HepG2 (cell line): Measurements from ENCODE around the gene MOXD1. TPM values are rescaled to one million over a fixed set of nuclear protein-coding genes. Genes with fewer than 3 reads are reported as not detected.

ENCODE experiments used
- ATAC-seq: fragments of 200-7000 bp; cut with Tn5 transposase; 3 replicates; pipeline ENCODE4 v1.9.1; 2020; ENCODE audit warnings: mild to moderate bottlenecking, moderate library complexity
- BruUV-seq: library from RNA; stranded (reverse); fragments of 400-500 nt; replicated peaks from 2 replicates; lab custom pipeline; 2021; lab: Mats Ljungman, UMichigan
- CTCF ChIA-PET: fragments of 300-600 bp; formaldehyde crosslinking; extraction: SDS; loops from one replicate; lab custom pipeline; 2021; ENCODE audit warnings: low total read pairs, inconsistent platforms, low intra/inter-chr PET ratio; lab: Yijun Ruan, JAX
- POLR2A ChIA-PET: fragments of 350-600 bp; sonication (Branson Sonifier 250); formaldehyde crosslinking; loops from one replicate; lab custom pipeline; 2020; ENCODE audit warnings: antibody characterized with exemption, inconsistent platforms; lab: Yijun Ruan, JAX
- DNase-seq: peaks from one replicate; pipeline ENCODE4 v3.0.0-alpha.2; 2015; ENCODE audit warnings: low spot score
- FAIRE-seq: peaks from 3 replicates; lab custom pipeline; 2011; peaks lifted over from hg19 to GRCh38; lab: Jason Lieb, UNC
- H2AFZ ChIP-seq: one replicate; pipeline ENCODE4 v1.6.1; 2011; ENCODE audit warnings: low read length, inconsistent platforms
- H3K27ac ChIP-seq: fragments of 300-600 bp; 3 replicates; pipeline ENCODE4 v1.8.0; 2011; ENCODE audit warnings: mixed run types, mild to moderate bottlenecking, mixed read lengths, low read length, inconsistent platforms; ENCODE audit not compliant: insufficient read depth; ENCODE audit errors: extremely low read length
- H3K27me3 ChIP-seq, 2 experiments: fragments of 200-600 bp in 1 of 2; 2 replicates in 1 of 2; 3 replicates in 1 of 2; pipeline versions ENCODE4 v1.6.0 to v1.8.0; 2011; ENCODE audit warnings: low read length in 2 of 2, mild to moderate bottlenecking in 2 of 2, moderate library complexity in 2 of 2, inconsistent platforms in 1 of 2; ENCODE audit not compliant: insufficient read depth in 2 of 2, control insufficient read depth in 1 of 2
- H3K36me3 ChIP-seq, 2 experiments: fragments of 200-600 bp in 1 of 2; replicated peaks in 1 of 2; 2 replicates in 1 of 2; 3 replicates in 1 of 2; pipeline versions ENCODE4 v1.5.1 to v1.8.0; 2011; ENCODE audit warnings: low read length in 2 of 2, inconsistent platforms in 1 of 2; ENCODE audit not compliant: insufficient read depth in 2 of 2, control insufficient read depth in 1 of 2
- H3K4me1 ChIP-seq: 2 replicates; pipeline ENCODE4 v1.5.1; 2012; ENCODE audit warnings: low read length, inconsistent platforms; ENCODE audit not compliant: insufficient read depth
- H3K4me2 ChIP-seq: 2 replicates; pipeline ENCODE4 v1.6.0; 2011; ENCODE audit warnings: low read depth, low read length, inconsistent platforms
- H3K4me3 ChIP-seq, 3 experiments: fragments of 200-600 bp in 1 of 3; sonication (generic), shearing (Covaris generic) in 1 of 3; replicated peaks in 1 of 3; 2 replicates each; pipeline ENCODE4 v1.5.1; 2011 to 2016; ENCODE audit warnings: low read length in 3 of 3, inconsistent platforms in 2 of 3, low read depth in 2 of 3, mild to moderate bottlenecking in 2 of 3, control low read depth in 1 of 3, mixed read lengths in 1 of 3; ENCODE audit not compliant: insufficient read depth in 1 of 3
- H3K79me2 ChIP-seq: one replicate; pipeline ENCODE4 v1.6.1; 2011; ENCODE audit warnings: low read length, inconsistent platforms; ENCODE audit not compliant: insufficient read depth
- H3K9ac ChIP-seq: 2 replicates; pipeline ENCODE4 v1.6.0; 2011; ENCODE audit warnings: mild to moderate bottlenecking, low read depth, low read length, inconsistent platforms; ENCODE audit not compliant: insufficient read depth
- H3K9me3 ChIP-seq: 2 replicates; pipeline ENCODE4 v1.5.1; 2012; ENCODE audit warnings: mild to moderate bottlenecking, low read length
- H4K20me1 ChIP-seq: 2 replicates; pipeline ENCODE4 v1.6.0; 2011; ENCODE audit warnings: inconsistent platforms, mild to moderate bottlenecking, low read length, moderate library complexity; ENCODE audit not compliant: insufficient read depth
- ATF7-NPFF ChIP-seq: sonication (generic); formaldehyde crosslinking; IDR thresholded peaks from 2 replicates; pipeline ENCODE4 v1.8.1; 2023; ENCODE audit warnings: mild to moderate bottlenecking, low read depth, missing genetic modification reagents, moderate library complexity
- E2F5 ChIP-seq: sonication (generic); formaldehyde crosslinking; conservative IDR thresholded peaks from 2 replicates; pipeline ENCODE4 v1.4.0; 2020; ENCODE audit warnings: missing genetic modification reagents
- FOXK2 ChIP-seq: fragments of 450-650 bp; IDR thresholded peaks from 2 replicates; pipeline ENCODE4 v1.6.1; 2016
- HDAC2 ChIP-seq: sonication (generic); formaldehyde crosslinking; IDR thresholded peaks from 2 replicates; pipeline ENCODE4 v1.4.0; 2020; ENCODE audit warnings: missing genetic modification reagents
- MYC ChIP-seq: sonication (generic); formaldehyde crosslinking; IDR thresholded peaks from 2 replicates; pipeline ENCODE4 v1.9.0; 2021; ENCODE audit warnings: missing genetic modification reagents, borderline replicate concordance
- TCF12 ChIP-seq, 2 experiments: fragments of 450-650 bp in 1 of 2; sonication (generic) in 1 of 2; formaldehyde crosslinking in 1 of 2; IDR thresholded peaks; 2 replicates each; pipeline versions ENCODE4 v1.6.1 to v1.8.0; 2017 to 2022; ENCODE audit warnings: antibody characterized with exemption in 1 of 2, mild to moderate bottlenecking in 1 of 2, missing genetic modification reagents in 1 of 2, moderate library complexity in 1 of 2
- TMF1 ChIP-seq: sonication (generic); formaldehyde crosslinking; IDR thresholded peaks from 2 replicates; pipeline ENCODE4 v1.8.1; 2022; ENCODE audit warnings: low read depth, missing genetic modification reagents
- TSC22D2 ChIP-seq: sonication (generic); formaldehyde crosslinking; IDR thresholded peaks from 2 replicates; pipeline ENCODE4 v1.5.1; 2020; ENCODE audit warnings: missing genetic modification reagents, mild to moderate bottlenecking, borderline replicate concordance
- ZBTB26 ChIP-seq: IDR thresholded peaks from 2 replicates; pipeline ENCODE4 v1.6.1; 2016; ENCODE audit warnings: missing compliant biosample characterization, missing genetic modification reagents, borderline replicate concordance
- ZNF510 ChIP-seq: sonication (generic); formaldehyde crosslinking; IDR thresholded peaks from 2 replicates; pipeline ENCODE4 v1.4.0; 2020; ENCODE audit warnings: low read depth, mild to moderate bottlenecking, missing genetic modification reagents
- ZNF546 ChIP-seq: sonication (generic); formaldehyde crosslinking; conservative IDR thresholded peaks from 2 replicates; pipeline ENCODE4 v1.8.1; 2023; ENCODE audit warnings: mild to moderate bottlenecking, missing genetic modification reagents
- ZNF629 ChIP-seq: sonication (generic); formaldehyde crosslinking; conservative IDR thresholded peaks from 2 replicates; pipeline ENCODE4 v1.5.0; 2020; ENCODE audit warnings: missing genetic modification reagents
- ZNF75D ChIP-seq: sonication (generic); formaldehyde crosslinking; IDR thresholded peaks from 2 replicates; pipeline ENCODE4 v1.8.1; 2023; ENCODE audit warnings: missing genetic modification reagents, mild to moderate bottlenecking, borderline replicate concordance
- ZUFSP ChIP-seq: sonication (generic); formaldehyde crosslinking; IDR thresholded peaks from 2 replicates; pipeline ENCODE4 v1.9.0; 2021; ENCODE audit warnings: missing genetic modification reagents, mild to moderate bottlenecking, borderline replicate concordance
- WGBS: methylation state at CpG from one replicate; pipeline ENCODE4 v1.1.6; 2017; ENCODE audit warnings: low lambda C conversion rate; 5-methylcytosine and 5-hydroxymethylcytosine counted together
- in situ Hi-C: cut with HindIII; loops from 2 replicates; pipeline ENCODE4 v1.10.0; 2017; ENCODE audit warnings: low pct_unique_long_range_greater_than_20kb; ENCODE audit not compliant: extremely low pct_ligation_motif_present
- intact Hi-C: fragments of 100-400 bp; cut with micrococcal nuclease; formaldehyde crosslinking; loops from one replicate; pipeline ENCODE4 v1.10.0; 2022; ENCODE audit not compliant: unreplicated experiment
- polyA plus RNA-seq, 8 experiments: library from polyadenylated mRNA; depleted of rRNA in 3 of 8; stranded (reverse) in 7 of 8; unstranded in 1 of 8; fragments of >200 nt; fragmentation: Illumina TruSeq in 4 of 8; extraction: Trizol in 4 of 8; gene quantifications; 2 replicates each; pipeline versions ENCODE4 v1.2.1 to v1.2.3, GENCODE V29; 2011 to 2016; ENCODE audit warnings: low read depth in 4 of 8, missing spikeins in 1 of 8, mixed read lengths in 1 of 8; ENCODE audit not compliant: insufficient read depth in 1 of 8
- total RNA-seq, 5 experiments: library from RNA; depleted of rRNA; stranded (reverse); fragments of >200 nt; fragmentation: Illumina TruSeq; extraction: Trizol; gene quantifications; 2 replicates each; pipeline ENCODE4 v1.2.3, GENCODE V29; 2016; ENCODE audit warnings: low read depth in 1 of 5

The MOXD1 gene
- total and polyA plus RNA-seq, 2 of the 13 experiments (the other 11 are each of a cell fraction or from before 2014, with no cell fraction given): 0.03 TPM; not detected in 1

DNA sequence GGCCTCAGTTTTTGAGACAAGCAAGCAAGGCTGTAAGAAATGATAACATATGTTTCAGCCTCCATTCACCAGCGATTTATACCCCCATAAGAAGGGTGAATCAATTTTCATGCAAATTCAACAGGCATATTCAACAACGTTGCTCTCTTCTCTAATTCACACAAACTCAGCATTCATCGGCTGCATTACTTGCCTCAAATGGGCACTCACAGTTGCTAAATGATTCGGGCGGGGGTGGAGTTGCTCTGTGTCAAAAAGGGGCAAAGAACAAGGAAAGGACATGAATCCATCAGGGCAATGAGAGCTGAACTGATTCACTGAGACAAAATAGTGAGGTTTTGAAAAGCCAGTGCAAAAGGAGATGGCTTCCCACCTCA, 9.0 kb downstream of the MOXD1 start (continued):
- TF ChIP-seq ZBTB26 (CRISPR knock-in tag): no peak
- TF ChIP-seq ATF7-NPFF (CRISPR knock-in tag): no peak
- no peak for TF ChIP-seq ZNF546 (CRISPR knock-in tag)
- TF ChIP-seq HDAC2 (CRISPR knock-in tag): no peak
- TF ChIP-seq E2F5 (CRISPR knock-in tag): no peak

GRCh38 chr6:132391391-132392269, 9.6 kb downstream of the MOXD1 start:
- no peak for ATAC-seq

More at GRCh38 chr6:132391391-132392269, 9.6 kb downstream of the MOXD1 start:
- Histone ChIP-seq H3K9me3 (peaks cover 19% of the 10 kb centered on the region; the same call in 1 of the 2 replicates), H3K4me2 (no peak overlapping the region), H3K9ac (no peak overlapping the region), H2AFZ (no peak overlapping the region), H3K4me3 (no peak overlapping the region), H3K36me3 (no peaks in the 10 kb centered on the region), H4K20me1 (no peaks in the 10 kb centered on the region), H3K27me3 (no peaks in the 10 kb centered on the region; a peak in 1 of 5 replicates), H3K79me2 (no peaks in the 10 kb centered on the region), H3K4me1 (no peaks in the 10 kb centered on the region), H3K27ac (no peak overlapping the region)
- no peak for DNase-seq
- intact Hi-C loops (loop anchor here (1.0 kb wide), 2 partner anchors 91 to 112 kb away; no protein-coding TSS in a partner anchor), in situ Hi-C loops (loop anchor here (5.0 kb wide), 1 partner anchor 89 kb away; no protein-coding TSS in a partner anchor)
- 28% methylated on average over 12 of the region's 12 CpGs for WGBS
- CTCF ChIA-PET: interaction anchor here (2.1 to 2.9 kb wide), 2 partner anchors 90 to 112 kb away, joined by 14 to 26 read pairs; no protein-coding TSS in a partner anchor
- POLR2A ChIA-PET: no interaction called here
- FAIRE-seq: no peak
- no peak for TF ChIP-seq ZNF629 (CRISPR knock-in tag)
- TF ChIP-seq ZUFSP (CRISPR knock-in tag): no peak
- no peak for TF ChIP-seq TSC22D2 (CRISPR knock-in tag)
- no peak for TF ChIP-seq TCF12 (IDR thresholded peaks at IDR 0.05)
- no peak for TF ChIP-seq TCF12 (CRISPR knock-in tag; IDR thresholded peaks at IDR 0.05)
- TF ChIP-seq FOXK2: no peak
- no peak for TF ChIP-seq MYC
- TF ChIP-seq ZNF75D (CRISPR knock-in tag): no peak
- TF ChIP-seq ZNF510 (CRISPR knock-in tag): no peak
- no peak for TF ChIP-seq TMF1
- no TSS peak for BruUV-seq
